ENCODE results near the gene NPC1.

- TF ChIP-seq CTCF (IDR thresholded peaks at IDR 0.05; ENCODE audit: control extremely low read depth in 1 of 3, insufficient read depth in 1 of 3, low read depth in 1 of 3, low read length in 3 of 3) = no peak
- no peak for TF ChIP-seq POLR2A (IDR thresholded peaks at IDR 0.05; ENCODE audit: control extremely low read depth in 1 of 2, low read depth in 2 of 2, low read length in 2 of 2)
- TF ChIP-seq CEBPB (IDR thresholded peaks at IDR 0.05; ENCODE audit: low read depth, low read length) = no peak
- no peak for TF ChIP-seq POLR2AphosphoS5 (IDR thresholded peaks at IDR 0.05; ENCODE audit: low read depth, low read length)
- no peak for TF ChIP-seq HDAC2 (IDR thresholded peaks at IDR 0.05; ENCODE audit: borderline replicate concordance in 1 of 2, low read depth in 2 of 2, low read length in 2 of 2)
- no peak for TF ChIP-seq BRCA1 (IDR thresholded peaks at IDR 0.05; ENCODE audit: low read depth, low read length)
These were observed 37.6 kb downstream of the NPC1 start for GRCh38 chr18:23548719-23549118.

All from H1 (cell line).